K562 (cell line): ENCODE data around the gene TTC33. TPM values are rescaled to one million over a fixed set of nuclear protein-coding genes. Genes with fewer than 3 reads are reported as not detected.

Experiments
- ATAC-seq: fragments of 200-7000 bp; cut with Tn5 transposase; 3 replicates; pipeline ENCODE4 v1.9.1; 2020; ENCODE audit warnings: moderate library complexity
- BruUV-seq: library from RNA; stranded (reverse); fragments of 400-500 nt; replicated peaks from 2 replicates; lab custom pipeline; 2021; lab: Mats Ljungman, UMichigan
- CTCF ChIA-PET: fragments of 300-600 bp; formaldehyde crosslinking; extraction: SDS; loops from one replicate; lab custom pipeline; 2021; ENCODE audit warnings: low intra/inter-chr PET ratio; lab: Yijun Ruan, JAX
- POLR2A ChIA-PET: fragments of 300-600, 350-650 bp; sonication (Branson Sonifier 250); formaldehyde crosslinking; extraction: SDS; loops from one replicate; lab custom pipeline; 2021; ENCODE audit warnings: antibody characterized with exemption, inconsistent platforms; lab: Yijun Ruan, JAX
- DNase-seq, 4 experiments: peaks; one replicate each; pipeline versions ENCODE4 v3.0.0 to v3.0.0-alpha.2; 2011 to 2018; ENCODE audit warnings: low spot score in 3 of 4, mixed read lengths in 3 of 4; ENCODE audit errors: extremely low read depth in 1 of 4
- FAIRE-seq: peaks from 2 replicates; lab custom pipeline; 2011; peaks lifted over from hg19 to GRCh38; lab: Jason Lieb, UNC
- H2AFZ ChIP-seq: 2 replicates; pipeline ENCODE4 v1.6.0; 2011; ENCODE audit warnings: low read depth, low read length, control low read depth, inconsistent platforms
- H3K27ac ChIP-seq: fragments of 200-600 bp; 3 replicates; pipeline ENCODE4 v1.8.0; 2011; ENCODE audit warnings: low read depth, mild to moderate bottlenecking, control low read depth, inconsistent platforms, low read length, moderate library complexity, mixed read lengths; ENCODE audit errors: extremely low read depth
- H3K27me3 ChIP-seq, 2 experiments: fragments of 300-600 bp in 1 of 2; 2 replicates in 1 of 2; 3 replicates in 1 of 2; pipeline versions ENCODE4 v1.6.0 to v1.8.0; 2011; ENCODE audit warnings: inconsistent platforms in 2 of 2, low read length in 2 of 2, mild to moderate bottlenecking in 1 of 2, mixed read lengths in 1 of 2, moderate library complexity in 1 of 2; ENCODE audit not compliant: control insufficient read depth in 2 of 2, insufficient read depth in 2 of 2
- H3K36me3 ChIP-seq: fragments of 300-600 bp; 3 replicates; pipeline ENCODE4 v1.8.0; 2011; ENCODE audit warnings: mild to moderate bottlenecking, low read length, inconsistent platforms; ENCODE audit not compliant: control insufficient read depth, insufficient read depth
- H3K4me1 ChIP-seq, 2 experiments: fragments of 200-600 bp in 1 of 2; replicated peaks in 1 of 2; 2 replicates in 1 of 2; 3 replicates in 1 of 2; pipeline versions ENCODE4 v1.5.1 to v1.8.0; 2011; ENCODE audit warnings: inconsistent platforms in 2 of 2, low read length in 2 of 2, mild to moderate bottlenecking in 1 of 2, mixed read lengths in 1 of 2, moderate library complexity in 1 of 2; ENCODE audit not compliant: control insufficient read depth in 2 of 2, insufficient read depth in 2 of 2
- H3K4me2 ChIP-seq: 2 replicates; pipeline ENCODE4 v1.6.1; 2011; ENCODE audit warnings: low read length, control low read depth, inconsistent platforms, mixed read lengths; ENCODE audit not compliant: insufficient read depth
- H3K4me3 ChIP-seq: fragments of 200-600 bp; sonication (generic), shearing (Covaris generic); 2 replicates; pipeline ENCODE4 v1.5.1; 2016; ENCODE audit warnings: control low read depth, inconsistent platforms
- H3K79me2 ChIP-seq: fragments of 200-600 bp; 3 replicates; pipeline ENCODE4 v1.8.0; 2011; ENCODE audit warnings: low read length, inconsistent platforms; ENCODE audit not compliant: control insufficient read depth, insufficient read depth
- H3K9ac ChIP-seq, 2 experiments: 2 replicates each; pipeline versions ENCODE4 v1.6.0 to v1.6.1; 2011; ENCODE audit warnings: low read depth in 2 of 2, low read length in 2 of 2, control low read depth in 1 of 2, inconsistent platforms in 1 of 2, mild to moderate bottlenecking in 1 of 2, mixed read lengths in 1 of 2; ENCODE audit not compliant: insufficient read depth in 1 of 2
- H3K9me1 ChIP-seq: one replicate; pipeline ENCODE4 v1.6.0; 2011; ENCODE audit warnings: inconsistent platforms, mild to moderate bottlenecking, low read length, moderate library complexity; ENCODE audit not compliant: control insufficient read depth, insufficient read depth
- H3K9me3 ChIP-seq: replicated peaks from 2 replicates; pipeline ENCODE4 v1.5.1; 2011; ENCODE audit warnings: low read depth, low read length, inconsistent platforms; ENCODE audit not compliant: control insufficient read depth, insufficient read depth
- H4K20me1 ChIP-seq: replicated peaks from 2 replicates; pipeline ENCODE4 v1.6.1; 2011; ENCODE audit warnings: low read length, inconsistent platforms, mixed read lengths; ENCODE audit not compliant: control insufficient read depth, insufficient read depth
- MEF2D ChIP-seq: conservative IDR thresholded peaks from 2 replicates; pipeline ENCODE4 v1.6.1; 2016; ENCODE audit warnings: low read depth, missing genetic modification characterization, missing compliant biosample characterization
- PRDM10 ChIP-seq: fragments of 450-650 bp; IDR thresholded peaks from 2 replicates; pipeline ENCODE4 v1.6.1; 2018; ENCODE audit not compliant: partially characterized antibody
- RBM22 ChIP-seq: fragments of 200-400 bp; formaldehyde crosslinking; IDR thresholded peaks from 2 replicates; pipeline ENCODE4 v1.6.1; 2018; ENCODE audit warnings: low read length, low read depth; ENCODE audit not compliant: poor library complexity, severe bottlenecking
- WGBS: fragments of 100-300 bp; shearing (Covaris generic); methylation state at CpG from one replicate; pipeline ENCODE4 v1.1.6; 2016; ENCODE audit warnings: low coverage, mixed read lengths; ENCODE audit not compliant: insufficient coverage; ENCODE audit errors: missing lambda C conversion rate; 5-methylcytosine and 5-hydroxymethylcytosine counted together
- in situ Hi-C: fragments of 300-500 bp; cut with MboI; formaldehyde crosslinking; loops from 4 replicates; pipeline ENCODE4 v1.15.0; 2018; ENCODE audit warnings: inconsistent platforms, mixed read lengths
- intact Hi-C: fragments of 100-400 bp; cut with micrococcal nuclease; formaldehyde crosslinking; loops from 2 replicates; pipeline ENCODE4 v1.14.2; 2022
- polyA plus RNA-seq, 8 experiments: library from polyadenylated mRNA; depleted of rRNA in 4 of 8; stranded (reverse) in 5 of 8; unstranded in 3 of 8; fragments of >200 nt; fragmentation: Nextera tagmentation in 2 of 8; fragmentation: Illumina TruSeq in 1 of 8; extraction: Ambion mirVana in 2 of 8; extraction: Trizol in 1 of 8; gene quantifications; 2 replicates each; pipeline versions ENCODE4 v1.2.1 to v1.2.3, GENCODE V29; 2011 to 2014; ENCODE audit warnings: inconsistent platforms in 1 of 8, missing spikeins in 1 of 8
- total RNA-seq, 7 experiments: library from RNA; depleted of rRNA in 6 of 7; stranded (reverse); fragments of >200 nt in 6 of 7; fragmentation: Illumina TruSeq in 2 of 7; extraction: Trizol in 2 of 7; gene quantifications; 2 replicates each; pipeline versions ENCODE4 v1.2.1 to v1.2.3, GENCODE V29; 2011 to 2021; ENCODE audit warnings: low replicate concordance in 1 of 7

Gene TTC33
- total and polyA plus RNA-seq, 9 of the 15 experiments (the other 6 are each of a cell fraction or from before 2014, with no cell fraction given) = 11.5 to 24.9 (median 21.1) TPM

DNA sequence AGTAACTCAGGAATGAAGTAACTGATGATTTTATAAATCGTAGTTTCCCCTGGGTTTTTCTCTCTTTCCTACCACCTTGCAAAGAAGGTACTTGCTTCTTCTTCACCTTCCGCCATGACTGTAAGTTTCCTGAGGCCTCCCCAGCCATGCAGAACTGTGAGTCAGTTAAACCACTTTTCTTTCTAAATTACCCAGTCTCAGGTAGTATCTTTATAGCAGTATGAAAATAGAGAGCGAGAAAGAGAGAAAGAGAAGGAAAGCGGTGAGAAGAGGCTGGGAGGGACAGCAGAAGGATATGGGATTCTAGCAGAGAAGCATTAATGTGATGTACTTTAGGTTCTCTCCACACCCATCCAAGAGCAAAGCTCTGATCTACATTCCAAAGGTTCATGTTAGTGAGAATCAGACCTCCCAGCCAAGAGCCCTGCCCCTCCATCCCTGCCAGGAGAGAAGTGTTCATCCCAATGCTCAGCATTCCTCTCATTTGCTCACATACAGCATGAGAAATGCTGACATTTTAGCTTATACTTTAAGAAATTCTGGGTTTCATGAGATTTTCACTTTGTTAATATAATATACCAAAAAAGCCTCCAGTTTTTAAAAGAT lies 261.0 kb downstream of the TTC33 start:
- Histone ChIP-seq H3K9me1 (no peaks in the 10 kb centered on the region), H3K36me3 (no peaks in the 10 kb centered on the region), H4K20me1 (no peaks in the 10 kb centered on the region), H3K27me3 (no peaks in the 10 kb centered on the region), H3K4me3 (no peak overlapping the region), H3K9me3 (no peaks in the 10 kb centered on the region), H3K9ac (no peak overlapping the region), H3K79me2 (no peaks in the 10 kb centered on the region), H3K4me1 (no peaks in the 10 kb centered on the region), H3K27ac (no peak overlapping the region), H2AFZ (no peak overlapping the region), H3K4me2 (no peak overlapping the region)
- no peak for TF ChIP-seq RBM22
- no peak for TF ChIP-seq MEF2D (tag)
- TF ChIP-seq PRDM10 = no peak
- CTCF ChIA-PET = no interaction called here
- BruUV-seq = no TSS peak
- 0% methylated on average over 4 of the region's 4 CpGs for WGBS
- POLR2A ChIA-PET = interaction anchor here (0.9 kb wide), 1 partner anchor 17 kb away, joined by 3 read pairs; no protein-coding TSS in a partner anchor
- ATAC-seq (no peak), FAIRE-seq (no peak), DNase-seq (no peak)
- intact Hi-C loops = no loop called here
- in situ Hi-C loops = no loop called here
